Thyroid gland (tissue), 4 donors: ENCODE results near the gene MUCL3. TPM values are rescaled to one million over a fixed set of nuclear protein-coding genes. Genes with fewer than 3 reads are reported as not detected.
"Not testable (repeated sequence)": the region's sequence is repeated elsewhere in the genome, so short reads cannot be mapped to it uniquely, and the experiment has no call there.

Source experiments
- DNase-seq, 2 donors: peaks; one replicate each; pipeline ENCODE4 v3.0.0-alpha.2; 2019
- H3K27ac ChIP-seq, 3 donors: fragments of 200-600 bp; sonication (generic); 1 replicate in 2 of 3; 2 replicates in 1 of 3; pipeline ENCODE4 v1.5.1; 2016 to 2019; ENCODE audit warnings: mild to moderate bottlenecking in 1 of 3, moderate library complexity in 1 of 3
- H3K27me3 ChIP-seq: fragments of 200-600 bp; sonication (generic); one replicate; pipeline ENCODE4 v1.5.1; 2019
- H3K36me3 ChIP-seq, 2 donors: fragments of 200-600 bp; sonication (generic); one replicate each; pipeline ENCODE4 v1.5.1; 2016 to 2019
- H3K4me1 ChIP-seq, 2 donors: fragments of 200-600 bp; sonication (generic); one replicate each; pipeline ENCODE4 v1.5.1; 2017 to 2019
- H3K4me3 ChIP-seq, 3 donors: fragments of 200-600 bp; sonication (generic); replicated peaks in 1 of 3; 1 replicate in 2 of 3; 2 replicates in 1 of 3; pipeline ENCODE4 v1.5.1; 2016; ENCODE audit warnings: mild to moderate bottlenecking in 1 of 3
- H3K9me3 ChIP-seq: fragments of 200-600 bp; sonication (generic); one replicate; pipeline ENCODE4 v1.5.1; 2017
- POLR2A ChIP-seq, 2 donors: fragments of 450-650 bp; IDR thresholded peaks; one replicate each; pipeline ENCODE4 v1.6.1; 2017; ENCODE audit warnings: antibody characterized with exemption in 2 of 2, mild to moderate bottlenecking in 2 of 2, moderate library complexity in 1 of 2
- WGBS, 2 donors: methylation state at CpG; one replicate each; pipeline ENCODE4 v1.1.5; 2017; 5-methylcytosine and 5-hydroxymethylcytosine counted together
- intact Hi-C: fragments of 100-400 bp; cut with DNase I; formaldehyde crosslinking; loops from one replicate; pipeline ENCODE4 v1.15.1; 2023
- total RNA-seq, 4 donors: library from RNA; depleted of rRNA; stranded (reverse); fragments of >200 nt; gene quantifications; one replicate each; pipeline ENCODE4 v1.2.3, GENCODE V29; 2016
- TF ChIP-seq, protein P1 (sequence below), 6 experiments: fragments of 200-600 bp in 3 of 6; fragments of 450-650 bp in 3 of 6; sonication (generic) in 3 of 6; IDR thresholded peaks; one replicate each; pipeline ENCODE4 v1.5.1; 2016 to 2019; ENCODE audit warnings: antibody characterized with exemption in 6 of 6, mild to moderate bottlenecking in 2 of 6, inconsistent platforms in 1 of 6, moderate library complexity in 1 of 6

Gene MUCL3
- total RNA-seq, 4 donors from 2014 or later: not detected

DNA sequence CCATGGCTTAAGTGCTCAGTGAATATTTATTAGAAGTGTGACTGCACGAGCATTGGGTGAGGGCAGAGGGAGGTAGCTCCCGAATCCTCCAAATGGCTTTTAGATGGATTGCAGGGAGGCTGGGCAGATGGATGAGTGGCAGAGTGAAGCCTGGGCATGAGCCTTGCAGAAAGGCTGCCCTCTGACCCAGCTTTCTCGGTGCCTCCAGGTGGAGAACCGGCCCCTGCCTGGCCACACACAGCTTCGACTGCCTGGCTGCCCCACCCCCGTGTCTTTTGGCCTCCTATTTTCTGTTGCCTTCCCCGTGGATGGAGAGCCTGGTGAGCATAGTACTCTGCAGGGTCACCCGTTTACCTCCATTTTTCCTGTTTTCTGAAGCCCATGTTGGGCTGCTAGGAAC is 23.3 kb upstream of the MUCL3 start:
- intact Hi-C loops: loop anchor here (5.0 kb wide), 1 partner anchor 165 kb away; no protein-coding TSS in a partner anchor
- H3K9me3 ChIP-seq: no peaks in the 10 kb centered on the region
- H3K36me3 ChIP-seq: peaks cover 25 to 34% of the 10 kb centered on the region in 2 donors
- no peak for DNase-seq
- no peaks in the 10 kb centered on the region for H3K27me3 ChIP-seq
- whole genome bisulfite sequencing, 2 donors: 85 to 92% methylated on average over 8 of the region's 8 CpGs
- H3K27ac ChIP-seq: no peak overlapping the region
- TF ChIP-seq, protein P1, sequence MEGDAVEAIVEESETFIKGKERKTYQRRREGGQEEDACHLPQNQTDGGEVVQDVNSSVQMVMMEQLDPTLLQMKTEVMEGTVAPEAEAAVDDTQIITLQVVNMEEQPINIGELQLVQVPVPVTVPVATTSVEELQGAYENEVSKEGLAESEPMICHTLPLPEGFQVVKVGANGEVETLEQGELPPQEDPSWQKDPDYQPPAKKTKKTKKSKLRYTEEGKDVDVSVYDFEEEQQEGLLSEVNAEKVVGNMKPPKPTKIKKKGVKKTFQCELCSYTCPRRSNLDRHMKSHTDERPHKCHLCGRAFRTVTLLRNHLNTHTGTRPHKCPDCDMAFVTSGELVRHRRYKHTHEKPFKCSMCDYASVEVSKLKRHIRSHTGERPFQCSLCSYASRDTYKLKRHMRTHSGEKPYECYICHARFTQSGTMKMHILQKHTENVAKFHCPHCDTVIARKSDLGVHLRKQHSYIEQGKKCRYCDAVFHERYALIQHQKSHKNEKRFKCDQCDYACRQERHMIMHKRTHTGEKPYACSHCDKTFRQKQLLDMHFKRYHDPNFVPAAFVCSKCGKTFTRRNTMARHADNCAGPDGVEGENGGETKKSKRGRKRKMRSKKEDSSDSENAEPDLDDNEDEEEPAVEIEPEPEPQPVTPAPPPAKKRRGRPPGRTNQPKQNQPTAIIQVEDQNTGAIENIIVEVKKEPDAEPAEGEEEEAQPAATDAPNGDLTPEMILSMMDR (IDR thresholded peaks at IDR 0.05): no peak
- TF ChIP-seq POLR2A (IDR thresholded peaks at IDR 0.05): no peak
- no peak overlapping the region for H3K4me3 ChIP-seq
- peaks cover 21 to 23% of the 10 kb centered on the region in 2 donors for H3K4me1 ChIP-seq

DNA sequence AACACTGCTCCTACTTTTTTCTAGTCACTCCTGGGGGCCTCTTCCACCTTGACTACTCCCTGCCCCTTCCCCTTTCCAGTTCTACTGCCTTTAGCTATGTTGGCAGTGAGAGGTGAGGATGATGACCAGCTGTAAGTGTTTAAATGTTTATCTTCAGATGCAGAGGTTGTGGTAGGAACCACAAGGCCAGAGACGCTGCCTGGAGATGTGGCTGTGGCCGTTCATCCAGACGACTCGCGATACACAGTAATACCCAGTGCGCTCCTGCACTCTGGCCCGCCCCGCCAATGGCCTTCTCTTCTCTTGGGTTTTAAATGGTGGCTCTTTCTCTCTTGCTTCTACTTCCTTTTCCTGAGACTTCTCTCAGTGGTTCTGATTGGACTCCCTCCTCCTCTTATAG is 22.1 kb upstream of the MUCL3 start:
- intact Hi-C loops: loop anchor here (5.0 kb wide), 1 partner anchor 164 kb away; no protein-coding TSS in a partner anchor
- H3K9me3 ChIP-seq: no peaks in the 10 kb centered on the region
- no peak overlapping the region for H3K27ac ChIP-seq
- H3K4me1 ChIP-seq: peaks cover 17 to 20% of the 10 kb centered on the region in 2 donors
- H3K27me3 ChIP-seq: no peaks in the 10 kb centered on the region
- H3K4me3 ChIP-seq: no peak overlapping the region
- DNase-seq: no peak
- WGBS, 2 donors: 94 to 97% methylated on average over 8 of the region's 8 CpGs
- H3K36me3 ChIP-seq: peaks cover 34 to 46% of the 10 kb centered on the region in 2 donors
- TF ChIP-seq POLR2A (IDR thresholded peaks at IDR 0.05): no peak
- TF ChIP-seq, protein P1 (IDR thresholded peaks at IDR 0.05): no peak

DNA sequence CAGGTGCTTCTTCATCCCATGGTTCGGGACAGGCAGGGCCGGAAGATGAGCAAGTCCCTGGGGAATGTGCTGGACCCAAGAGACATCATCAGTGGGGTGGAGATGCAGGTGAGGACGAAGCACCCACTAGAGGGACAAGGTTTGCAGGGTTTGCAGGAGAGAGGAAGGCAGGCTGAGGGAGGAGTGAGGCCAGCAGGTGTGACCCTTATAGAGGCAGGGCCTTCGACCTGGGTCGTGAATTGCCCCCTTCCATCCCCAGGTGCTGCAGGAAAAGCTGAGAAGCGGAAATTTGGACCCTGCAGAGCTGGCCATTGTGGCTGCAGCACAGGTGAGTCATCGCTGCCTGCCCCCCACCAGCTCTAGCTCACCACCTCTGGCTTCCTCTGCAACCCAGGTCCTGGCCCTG is 18.3 kb upstream of the MUCL3 start:
- TF ChIP-seq, protein P1 (IDR thresholded peaks at IDR 0.05): no peak
- TF ChIP-seq POLR2A (IDR thresholded peaks at IDR 0.05): no peak
- Histone ChIP-seq H3K4me1 (peaks cover 0 to 8% of the 10 kb centered on the region in 2 donors), H3K27me3 (no peaks in the 10 kb centered on the region), H3K9me3 (no peaks in the 10 kb centered on the region), H3K36me3 (peaks cover 34 to 56% of the 10 kb centered on the region in 2 donors), H3K4me3 (no peak overlapping the region), H3K27ac (no peak overlapping the region)
- intact Hi-C loops: no loop called here
- 91 to 94% methylated on average over 7 of the region's 7 CpGs for WGBS, 2 donors
- no peak for DNase-seq

DNA sequence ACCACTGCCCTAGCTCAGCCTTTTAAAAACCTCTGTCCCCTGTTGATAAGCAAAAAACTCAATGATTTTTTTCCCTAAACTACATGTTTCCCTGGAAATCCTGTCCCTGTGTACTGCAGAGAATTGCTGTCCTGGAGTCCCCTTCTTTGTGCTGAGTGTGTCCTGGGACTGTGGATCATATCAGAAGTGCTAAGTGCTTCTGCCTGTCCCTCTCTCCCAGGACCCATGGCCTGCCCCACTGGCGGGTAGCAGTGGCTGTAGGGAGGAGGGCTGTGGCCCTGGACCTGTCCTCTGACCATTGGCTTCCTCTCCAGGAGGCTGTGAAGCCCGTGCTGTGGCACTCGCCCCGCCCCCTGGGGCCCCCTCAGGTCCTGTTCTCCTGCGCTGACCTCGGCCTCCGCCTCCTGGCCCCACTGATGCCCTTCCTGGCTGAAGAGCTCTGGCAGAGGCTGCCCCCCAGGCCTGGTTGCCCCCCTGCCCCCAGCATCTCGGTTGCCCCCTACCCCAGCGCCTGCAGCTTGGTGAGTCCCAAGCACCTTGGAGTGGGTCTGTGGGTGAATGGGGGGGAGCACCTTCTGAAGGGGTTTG is 16.6 kb upstream of the MUCL3 start:
- DNase-seq: not testable (repeated sequence)
- peaks cover 28 to 47% of the 10 kb centered on the region in 2 donors for H3K36me3 ChIP-seq

DNA sequence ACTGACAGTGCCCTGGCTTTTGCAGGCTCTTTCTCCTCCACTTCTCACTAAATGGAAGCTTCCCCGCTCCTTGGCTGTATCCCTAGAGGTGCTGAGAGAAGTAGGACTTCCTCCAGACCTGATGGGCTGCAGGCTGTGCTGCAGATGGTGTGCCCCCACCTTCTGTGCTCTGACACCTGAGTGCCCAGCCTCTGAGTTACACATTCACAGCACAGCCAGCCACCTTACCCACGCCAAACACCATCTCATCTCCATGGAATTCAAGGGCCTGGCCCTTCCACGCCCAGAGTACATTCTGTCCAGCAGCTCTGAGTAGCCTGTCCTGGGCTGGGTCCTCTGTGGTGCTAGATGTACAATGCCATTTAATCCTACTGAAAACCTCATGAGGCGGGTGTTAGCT is 14.1 kb upstream of the MUCL3 start:
- H3K36me3 ChIP-seq: peaks cover 12 to 29% of the 10 kb centered on the region in 2 donors
- no peak overlapping the region for H3K4me3 ChIP-seq
- peak overlapping the region in 2 of 3 donors; percentile 28 to 49 for H3K27ac ChIP-seq
- H3K4me1 ChIP-seq: peaks cover 0 to 9% of the 10 kb centered on the region in 2 donors
- intact Hi-C loops: no loop called here
- 91 to 95% methylated on average over 4 of the region's 4 CpGs for WGBS, 2 donors
- no peaks in the 10 kb centered on the region for H3K9me3 ChIP-seq
- DNase-seq: peak; percentile 52 to 70
- H3K27me3 ChIP-seq: no peaks in the 10 kb centered on the region
- TF ChIP-seq, protein P1 (IDR thresholded peaks at IDR 0.05): no peak
- TF ChIP-seq POLR2A (IDR thresholded peaks at IDR 0.05): peak in 1 of 2 donors; percentile 32

More for the DNA sequence above, 16.6 kb upstream of the MUCL3 start:
- intact Hi-C loops, H3K4me1 ChIP-seq, H3K9me3 ChIP-seq, H3K27me3 ChIP-seq, H3K27ac ChIP-seq, H3K4me3 ChIP-seq: not testable (repeated sequence)
- WGBS, 2 donors: 80% methylated on average over 5 of the region's 9 CpGs; no CpG with 5 or more reads in 1 of the 2 donors

DNA sequence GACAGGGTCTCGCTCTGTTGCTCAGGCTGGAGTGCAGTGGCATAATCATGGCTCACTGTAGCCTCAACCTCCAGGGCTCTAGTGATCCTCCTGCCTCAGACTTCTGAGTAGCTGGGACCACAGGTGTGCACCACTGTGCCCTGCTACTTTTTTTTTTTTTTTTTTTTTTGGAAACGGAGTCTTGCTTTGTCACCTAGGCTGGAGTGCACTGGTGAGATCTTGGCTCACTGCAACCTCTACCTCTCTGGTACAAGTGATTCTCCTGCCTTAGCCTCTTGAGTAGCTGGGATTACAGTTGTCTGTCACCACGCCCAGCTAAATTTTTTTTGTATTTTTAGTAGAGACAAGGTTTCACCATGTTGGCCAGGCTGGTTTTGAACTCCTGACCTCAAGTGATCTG is 13.7 kb upstream of the MUCL3 start:
- H3K27me3 ChIP-seq, H3K27ac ChIP-seq, DNase-seq, H3K9me3 ChIP-seq, H3K4me3 ChIP-seq, intact Hi-C loops: not testable (repeated sequence)
- Histone ChIP-seq H3K36me3 (peaks cover 12 to 25% of the 10 kb centered on the region in 2 donors), H3K4me1 (peaks cover 0 to 13% of the 10 kb centered on the region in 2 donors)
- WGBS, 2 donors: 92 to 93% methylated on average over 3 of the region's 3 CpGs
